HG02852 (cell line): ENCODE measurements around the gene PLXND1.
"Not testable (repeated sequence)": the region's sequence is repeated elsewhere in the genome, so short reads cannot be mapped to it uniquely, and the experiment has no call there.

Experiments
- ATAC-seq: cut with Tn5 transposase; IDR thresholded peaks from one replicate; pipeline ENCODE4 v1.9.1; 2021; ENCODE audit warnings: mild to moderate bottlenecking, moderate library complexity; ENCODE audit not compliant: unreplicated experiment

The PLXND1 gene

GRCh38 chr3:129553719-129554118, 52.8 kb downstream of the PLXND1 start:
- ATAC-seq, result no peak

GRCh38 chr3:129553171-129553570, 53.3 kb downstream of the PLXND1 start:
- no peak for ATAC-seq

GRCh38 chr3:129552287-129553050, 54.0 kb downstream of the PLXND1 start:
- ATAC-seq, result no peak

- no peak for ATAC-seq
Measured at GRCh38 chr3:129549805-129550204, 56.7 kb downstream of the PLXND1 start.

GRCh38 chr3:129549006-129549800, 57.3 kb downstream of the PLXND1 start:
- ATAC-seq, result no peak

GRCh38 chr3:129548104-129548965, 58.1 kb downstream of the PLXND1 start:
- ATAC-seq, result no peak

- no peak for ATAC-seq
Measured at GRCh38 chr3:129547241-129547640, 59.2 kb downstream of the PLXND1 start.

GRCh38 chr3:129545951-129546350, 60.5 kb downstream of the PLXND1 start:
- not testable (repeated sequence) for ATAC-seq

GRCh38 chr3:129543999-129544398, 62.5 kb downstream of the PLXND1 start:
- ATAC-seq, result no peak

- no peak for ATAC-seq
Measured at GRCh38 chr3:129543156-129543790, 63.2 kb downstream of the PLXND1 start, which contains the start of gene H1-8. H1-8 (plus strand) TSS chr3:129543175; CDS start chr3:129543219, 44 bp downstream.

- ATAC-seq, result no peak
Measured at GRCh38 chr3:129542747-129543146, 63.7 kb downstream of the PLXND1 start.

- no peak for ATAC-seq
Measured at GRCh38 chr3:129540776-129541516, 65.5 kb downstream of the PLXND1 start.

- no peak for ATAC-seq
Measured at GRCh38 chr3:129539206-129539605, 67.3 kb downstream of the PLXND1 start.

- ATAC-seq, result no peak
Measured at GRCh38 chr3:129536804-129537203, 69.7 kb downstream of the PLXND1 start.

- ATAC-seq, result no peak
Measured at GRCh38 chr3:129536374-129536667, 70.2 kb downstream of the PLXND1 start.

- ATAC-seq, result no peak
Measured at GRCh38 chr3:129535075-129535474, 71.4 kb downstream of the PLXND1 start.

- ATAC-seq, result no peak
Measured at GRCh38 chr3:129534428-129535027, 71.9 kb downstream of the PLXND1 start.

GRCh38 chr3:129533406-129533805, 73.1 kb downstream of the PLXND1 start:
- ATAC-seq, result no peak

GRCh38 chr3:129532261-129532660, 74.2 kb downstream of the PLXND1 start:
- no peak for ATAC-seq

- no peak for ATAC-seq
Measured at GRCh38 chr3:129531699-129532098, 74.8 kb downstream of the PLXND1 start.
